ENCODE results near the gene LRMDA.

Gene LRMDA

DNA sequence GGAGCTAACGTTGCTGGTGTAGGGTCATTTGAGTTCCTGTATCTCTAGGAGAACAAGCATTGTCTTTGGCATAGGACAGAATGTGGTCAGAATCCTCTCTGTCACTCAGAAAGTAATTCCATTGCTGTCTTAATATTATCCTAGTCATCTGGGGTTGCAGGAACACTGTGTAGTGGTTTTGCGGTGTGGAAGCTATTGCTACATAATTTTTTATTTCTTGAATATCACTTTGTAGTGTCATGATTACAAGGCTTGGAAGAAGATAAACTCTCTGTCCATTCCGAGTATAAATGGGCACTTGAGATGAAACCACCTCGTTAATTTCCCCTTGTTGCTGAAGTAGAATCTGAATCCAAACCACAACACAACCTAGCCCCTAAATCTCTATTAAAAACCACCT is 919.2 kb downstream of the LRMDA start:
- Histone ChIP-seq H3K9ac (ENCODE audit: low read depth, low read length) (no peak overlapping the region), H3K27me3 (ENCODE audit: insufficient read depth, low read length) (no peaks in the 10 kb centered on the region), H3K4me3 (ENCODE audit: low read length) (no peak overlapping the region), H3K9me3 (ENCODE audit: insufficient read depth, low read depth, low read length) (no peaks in the 10 kb centered on the region), H3K4me1 (ENCODE audit: insufficient read depth, low read length) (no peaks in the 10 kb centered on the region), H3K36me3 (ENCODE audit: insufficient read depth, low read length) (no peaks in the 10 kb centered on the region), H3K27ac (ENCODE audit: low read depth, low read length) (no peak overlapping the region)
- 94% methylated on average over 4 of the region's 4 CpGs for WGBS

DNA sequence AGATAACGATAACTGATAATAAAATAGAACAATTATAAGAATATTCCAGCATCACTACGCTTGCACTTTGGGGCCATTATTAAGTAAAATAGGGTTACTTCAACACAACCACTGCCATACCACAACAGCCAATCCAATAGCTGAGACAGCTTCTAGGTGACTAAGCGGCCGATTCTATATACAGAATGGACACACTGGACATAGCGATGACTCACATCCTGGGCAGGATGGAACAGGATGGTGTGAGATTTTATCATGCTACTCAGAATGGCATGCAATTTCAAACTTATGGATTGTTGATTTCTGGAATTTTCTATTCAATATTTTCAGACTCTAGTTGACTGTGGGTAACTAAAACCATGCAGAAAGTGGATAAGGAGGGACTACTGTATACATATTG is 920.9 kb downstream of the LRMDA start:
- no peak overlapping the region for H3K9ac ChIP-seq (ENCODE audit: low read depth, low read length)
- no peak overlapping the region for H3K4me3 ChIP-seq (ENCODE audit: low read length)
- 99% methylated on average over 3 of the region's 5 CpGs for WGBS
- no peaks in the 10 kb centered on the region for H3K27me3 ChIP-seq (ENCODE audit: insufficient read depth, low read length)
- 0 out of 2 replicates have a peak, but pooled peaks cover 2% of the 10 kb centered on the region for H3K4me1 ChIP-seq (ENCODE audit: insufficient read depth, low read length)
- no peaks in the 10 kb centered on the region for H3K36me3 ChIP-seq (ENCODE audit: insufficient read depth, low read length)
- no peaks in the 10 kb centered on the region for H3K9me3 ChIP-seq (ENCODE audit: insufficient read depth, low read depth, low read length)
- H3K27ac ChIP-seq (ENCODE audit: low read depth, low read length) = no peak overlapping the region

DNA sequence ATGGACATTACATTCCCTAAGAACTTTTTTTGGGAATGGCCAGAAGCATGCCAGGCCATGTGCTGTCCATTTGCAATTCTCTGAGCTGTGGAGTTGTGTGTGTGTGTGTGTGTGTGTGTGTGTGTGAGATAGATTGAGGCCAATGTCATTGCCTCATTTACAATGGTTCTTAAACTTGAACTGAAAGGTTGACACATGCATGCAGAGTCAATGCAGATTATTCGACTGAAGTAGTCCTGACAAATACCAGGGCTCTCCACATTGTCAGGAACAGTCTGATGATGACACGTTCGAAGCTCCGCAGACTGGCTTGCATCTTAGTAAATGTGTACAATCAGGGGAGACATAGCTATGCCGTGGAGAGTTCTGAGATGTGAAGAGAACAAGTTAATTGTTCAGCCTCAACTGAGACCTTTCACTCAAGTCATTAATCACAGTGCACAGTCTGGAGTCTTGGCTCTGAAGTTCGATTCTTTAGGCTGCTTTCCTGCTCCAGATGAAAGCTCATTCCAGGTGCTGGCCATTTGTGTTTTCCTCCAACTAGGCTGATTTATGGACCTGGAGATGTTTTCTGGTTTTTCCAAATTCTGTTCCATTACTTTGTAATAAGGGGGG is 921.9 kb downstream of the LRMDA start:
- H3K27ac ChIP-seq (ENCODE audit: low read depth, low read length) = no peak overlapping the region
- H3K4me3 ChIP-seq (ENCODE audit: low read length) = no peak overlapping the region
- WGBS = 95% methylated on average over 6 of the region's 6 CpGs
- no peaks in the 10 kb centered on the region for H3K27me3 ChIP-seq (ENCODE audit: insufficient read depth, low read length)
- H3K9ac ChIP-seq (ENCODE audit: low read depth, low read length) = no peak overlapping the region
- 0 out of 2 replicates have a peak, but pooled peaks cover 5% of the 10 kb centered on the region for H3K4me1 ChIP-seq (ENCODE audit: insufficient read depth, low read length)
- no peaks in the 10 kb centered on the region for H3K36me3 ChIP-seq (ENCODE audit: insufficient read depth, low read length)
- no peaks in the 10 kb centered on the region for H3K9me3 ChIP-seq (ENCODE audit: insufficient read depth, low read depth, low read length)

DNA sequence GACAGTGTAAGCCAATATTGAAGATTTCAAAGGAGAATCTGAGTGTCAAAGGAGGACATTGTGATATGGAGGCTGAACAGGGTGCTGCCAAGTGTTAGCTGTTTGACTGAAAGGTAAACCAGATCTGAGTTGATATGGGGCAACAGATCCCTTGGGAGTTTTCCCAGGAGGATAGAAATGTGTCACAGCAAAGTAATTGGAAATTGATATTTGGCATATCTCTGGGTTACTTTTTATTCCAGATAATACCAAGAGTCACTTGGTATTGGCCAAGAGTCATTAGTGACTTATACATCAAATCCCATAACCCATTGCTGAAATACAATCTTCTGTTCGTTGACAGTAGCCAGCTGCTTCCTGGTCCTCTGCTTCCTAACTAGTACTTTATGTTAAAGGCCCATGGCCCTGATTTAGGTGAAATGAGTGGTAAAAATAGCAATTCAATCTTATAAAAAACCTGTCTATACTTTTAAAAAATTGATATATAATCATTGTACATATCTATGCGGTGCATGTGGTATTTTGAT is 922.9 kb downstream of the LRMDA start:
- Histone ChIP-seq H3K36me3 (ENCODE audit: insufficient read depth, low read length) (no peaks in the 10 kb centered on the region), H3K4me3 (ENCODE audit: low read length) (no peak overlapping the region), H3K4me1 (ENCODE audit: insufficient read depth, low read length) (0 out of 2 replicates have a peak, but pooled peaks cover 5% of the 10 kb centered on the region), H3K9ac (ENCODE audit: low read depth, low read length) (no peak overlapping the region), H3K27ac (ENCODE audit: low read depth, low read length) (no peak overlapping the region), H3K27me3 (ENCODE audit: insufficient read depth, low read length) (no peaks in the 10 kb centered on the region), H3K9me3 (ENCODE audit: insufficient read depth, low read depth, low read length) (no peaks in the 10 kb centered on the region)
- WGBS = 93% methylated on average over 1 of the region's 2 CpGs

DNA sequence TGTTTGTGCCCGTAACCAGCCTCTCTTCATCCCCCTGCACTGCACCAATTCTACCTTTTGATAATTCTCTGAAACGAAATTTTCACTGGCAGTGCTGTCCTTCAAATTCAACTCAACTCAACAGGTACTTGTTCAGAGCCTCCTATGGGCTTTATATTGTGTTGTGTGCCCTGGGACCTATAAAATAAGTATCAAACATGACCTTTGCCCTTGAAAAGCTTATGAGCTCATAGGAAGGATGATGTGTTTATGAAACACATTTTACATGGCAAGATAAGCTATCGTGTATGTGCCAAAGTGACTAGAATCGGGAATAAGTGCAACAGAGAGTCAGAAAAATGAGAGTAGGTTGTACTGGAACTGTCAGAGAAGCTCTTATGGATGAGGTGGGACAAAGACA is 923.5 kb downstream of the LRMDA start:
- Histone ChIP-seq H3K9me3 (ENCODE audit: insufficient read depth, low read depth, low read length) (no peaks in the 10 kb centered on the region), H3K27me3 (ENCODE audit: insufficient read depth, low read length) (no peaks in the 10 kb centered on the region), H3K27ac (ENCODE audit: low read depth, low read length) (no peak overlapping the region), H3K36me3 (ENCODE audit: insufficient read depth, low read length) (no peaks in the 10 kb centered on the region), H3K4me3 (ENCODE audit: low read length) (no peak overlapping the region), H3K4me1 (ENCODE audit: insufficient read depth, low read length) (0 out of 2 replicates have a peak, but pooled peaks cover 5% of the 10 kb centered on the region), H3K9ac (ENCODE audit: low read depth, low read length) (no peak overlapping the region)
- WGBS = 93% methylated on average over 4 of the region's 4 CpGs

DNA sequence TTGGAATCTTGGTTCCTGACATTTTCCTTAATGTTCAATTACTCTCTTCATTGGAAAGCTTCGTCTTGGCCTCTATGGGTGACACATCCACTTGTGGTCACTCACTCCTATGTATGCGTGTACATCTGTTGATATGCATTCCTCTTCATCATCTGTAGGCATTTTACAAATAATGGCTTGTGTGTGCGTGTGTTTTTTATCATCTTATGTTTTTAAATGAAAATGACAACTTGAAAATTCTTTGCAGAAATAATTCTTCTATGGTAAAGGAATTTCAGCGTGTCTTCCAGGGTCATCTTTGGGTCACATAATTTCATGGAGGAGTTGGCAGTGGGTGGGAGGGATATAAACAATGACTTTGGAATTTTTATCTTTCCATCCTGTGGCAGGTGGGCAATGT is 925.1 kb downstream of the LRMDA start:
- Histone ChIP-seq H3K9ac (ENCODE audit: low read depth, low read length) (no peak overlapping the region), H3K36me3 (ENCODE audit: insufficient read depth, low read length) (no peaks in the 10 kb centered on the region), H3K27ac (ENCODE audit: low read depth, low read length) (no peak overlapping the region), H3K4me1 (ENCODE audit: insufficient read depth, low read length) (0 out of 2 replicates have a peak, but pooled peaks cover 5% of the 10 kb centered on the region), H3K9me3 (ENCODE audit: insufficient read depth, low read depth, low read length) (no peaks in the 10 kb centered on the region), H3K4me3 (ENCODE audit: low read length) (no peak overlapping the region), H3K27me3 (ENCODE audit: insufficient read depth, low read length) (no peaks in the 10 kb centered on the region)
- 97% methylated on average over 3 of the region's 4 CpGs for WGBS

DNA sequence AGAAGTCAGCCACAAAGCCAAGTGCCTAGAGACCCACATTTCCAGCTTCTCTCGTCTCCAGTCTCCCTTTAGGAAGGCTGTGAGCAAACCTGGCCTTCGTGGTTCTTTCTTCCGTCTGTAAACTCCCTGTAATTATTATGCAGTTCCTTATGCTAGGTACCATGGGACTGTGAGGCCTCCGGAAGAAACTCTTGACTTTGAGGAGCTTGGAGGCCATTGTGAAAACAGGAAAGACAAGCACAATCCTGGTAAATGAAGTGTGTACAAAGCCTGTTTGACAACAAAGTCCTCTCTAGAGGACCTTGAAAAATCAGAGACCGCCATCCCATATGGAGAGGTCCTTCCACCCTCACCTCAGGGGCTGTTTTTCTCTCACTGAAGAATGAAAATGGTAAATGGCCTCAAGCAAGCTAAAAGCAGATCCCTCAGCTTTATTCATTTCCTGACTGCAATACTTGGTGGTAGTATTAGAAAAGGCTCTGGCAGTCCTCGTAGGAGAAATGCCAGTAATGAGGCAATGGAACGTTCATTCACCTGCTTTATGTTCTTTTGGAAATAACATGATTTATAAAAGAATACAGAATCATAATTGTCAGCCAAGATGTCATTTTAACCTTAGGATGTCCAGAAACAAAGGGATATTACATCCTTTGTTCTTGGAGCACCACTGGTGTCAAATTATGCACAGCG is 926.4 kb downstream of the LRMDA start:
- Histone ChIP-seq H3K9me3 (ENCODE audit: insufficient read depth, low read depth, low read length) (no peaks in the 10 kb centered on the region), H3K4me1 (ENCODE audit: insufficient read depth, low read length) (0 out of 2 replicates have a peak, but pooled peaks cover 5% of the 10 kb centered on the region)
- WGBS = 96% methylated on average over 6 of the region's 8 CpGs

DNA sequence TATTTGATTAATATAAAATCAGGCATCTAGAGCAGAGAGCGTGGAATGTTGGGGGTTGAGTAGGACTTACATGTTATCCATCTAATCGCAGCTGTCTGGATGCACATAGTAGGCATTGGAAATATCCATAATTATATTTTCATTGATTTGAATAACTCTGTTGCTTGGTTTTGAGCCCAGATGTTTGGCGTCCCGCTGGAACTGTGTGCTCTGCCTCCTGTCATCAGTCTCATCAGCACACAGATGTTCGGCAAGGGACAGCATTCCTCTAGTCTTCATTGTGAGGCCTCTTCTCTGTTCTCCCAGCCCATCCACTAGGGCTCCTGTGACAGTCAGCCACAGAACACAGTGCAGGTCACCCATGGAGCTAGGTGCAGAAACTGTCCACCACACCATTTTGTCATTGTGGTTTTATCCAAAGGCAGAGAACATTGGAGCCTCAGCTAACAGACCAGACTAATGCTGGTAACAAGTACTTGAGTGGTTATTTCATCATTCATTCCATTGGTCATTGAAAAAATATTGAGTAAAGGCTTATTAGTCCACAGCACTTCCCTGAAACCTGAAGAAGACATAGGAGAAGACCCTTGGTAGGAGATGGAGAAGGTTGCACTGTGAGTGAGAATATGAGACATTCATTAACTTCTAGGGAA is 927.4 kb downstream of the LRMDA start:
- Histone ChIP-seq H3K4me3 (ENCODE audit: low read length) (no peak overlapping the region), H3K36me3 (ENCODE audit: insufficient read depth, low read length) (no peaks in the 10 kb centered on the region), H3K9me3 (ENCODE audit: insufficient read depth, low read depth, low read length) (no peaks in the 10 kb centered on the region), H3K9ac (ENCODE audit: low read depth, low read length) (no peak overlapping the region), H3K27me3 (ENCODE audit: insufficient read depth, low read length) (no peaks in the 10 kb centered on the region), H3K4me1 (ENCODE audit: insufficient read depth, low read length) (peaks cover 11% of the 10 kb centered on the region), H3K27ac (ENCODE audit: low read depth, low read length) (no peak overlapping the region)
- whole genome bisulfite sequencing = over 99% methylated on average over 5 of the region's 5 CpGs

More for the DNA sequence above, 926.4 kb downstream of the LRMDA start:
- no peak overlapping the region for H3K27ac ChIP-seq (ENCODE audit: low read depth, low read length)
- H3K36me3 ChIP-seq (ENCODE audit: insufficient read depth, low read length) = no peaks in the 10 kb centered on the region
- H3K27me3 ChIP-seq (ENCODE audit: insufficient read depth, low read length) = no peaks in the 10 kb centered on the region
- no peak overlapping the region for H3K9ac ChIP-seq (ENCODE audit: low read depth, low read length)
- H3K4me3 ChIP-seq (ENCODE audit: low read length) = no peak overlapping the region

DNA sequence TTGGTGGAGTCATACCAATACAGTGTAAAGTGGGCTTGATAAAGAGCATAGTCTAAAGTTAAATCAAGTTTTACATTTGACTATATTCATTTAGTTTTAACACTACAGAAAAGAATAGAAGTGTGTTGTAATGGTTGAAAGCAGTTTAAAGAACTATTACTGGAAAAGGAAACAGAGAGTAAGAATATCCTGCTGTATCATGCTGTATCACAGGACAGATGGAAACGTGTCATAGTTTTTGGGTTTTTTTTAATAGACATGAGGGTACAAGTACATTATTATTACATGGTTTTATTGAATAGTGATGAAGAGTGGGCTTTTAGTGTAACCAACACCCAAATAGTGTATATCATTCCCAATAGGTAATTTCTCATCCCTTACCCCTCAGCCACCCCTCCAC is 944.3 kb downstream of the LRMDA start:
- no peaks in the 10 kb centered on the region for H3K9me3 ChIP-seq (ENCODE audit: insufficient read depth, low read depth, low read length)
- no peaks in the 10 kb centered on the region for H3K36me3 ChIP-seq (ENCODE audit: insufficient read depth, low read length)
- no peak overlapping the region for H3K4me3 ChIP-seq (ENCODE audit: low read length)
- H3K27ac ChIP-seq (ENCODE audit: low read depth, low read length) = no peak overlapping the region
- 100% methylated on average over 1 of the region's 1 CpG for WGBS
- no peaks in the 10 kb centered on the region for H3K4me1 ChIP-seq (ENCODE audit: insufficient read depth, low read length)
- H3K9ac ChIP-seq (ENCODE audit: low read depth, low read length) = no peak overlapping the region
- H3K27me3 ChIP-seq (ENCODE audit: insufficient read depth, low read length) = no peaks in the 10 kb centered on the region

DNA sequence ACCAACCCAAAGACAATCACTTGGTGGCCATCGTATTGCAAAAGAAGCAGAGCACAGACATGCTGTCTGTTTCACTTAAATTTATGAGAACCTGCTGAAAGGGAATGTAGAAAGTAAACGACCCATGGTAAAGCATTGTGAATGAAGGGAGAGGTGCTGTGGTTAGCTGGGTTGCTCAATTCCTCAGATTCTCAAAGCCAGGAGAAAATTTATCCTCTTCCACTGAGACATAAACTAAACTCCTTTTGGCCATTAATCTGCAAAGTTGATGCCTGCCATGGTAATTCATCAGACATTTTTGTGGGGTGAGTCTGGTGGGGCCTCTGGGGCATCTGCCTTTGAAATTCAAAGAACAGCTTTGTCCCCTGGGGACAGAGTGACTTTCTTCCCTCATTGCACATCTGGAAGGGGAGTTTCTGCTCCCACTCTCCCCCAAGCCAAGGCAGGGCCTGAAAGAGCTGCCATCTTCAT is 951.0 kb downstream of the LRMDA start:
- Histone ChIP-seq H3K27ac (ENCODE audit: low read depth, low read length) (no peak overlapping the region), H3K9me3 (ENCODE audit: insufficient read depth, low read depth, low read length) (no peaks in the 10 kb centered on the region), H3K4me3 (ENCODE audit: low read length) (no peak overlapping the region), H3K27me3 (ENCODE audit: insufficient read depth, low read length) (no peaks in the 10 kb centered on the region), H3K4me1 (ENCODE audit: insufficient read depth, low read length) (peaks cover 8% of the 10 kb centered on the region; the same call in 1 of the 2 replicates), H3K36me3 (ENCODE audit: insufficient read depth, low read length) (no peaks in the 10 kb centered on the region), H3K9ac (ENCODE audit: low read depth, low read length) (no peak overlapping the region)
- WGBS = 66% methylated on average over 2 of the region's 2 CpGs
